Gastrocnemius medialis (tissue), 4 donors: Measurements from ENCODE around the gene RSBN1L.

ENCODE experiments used
- POLR2A ChIP-seq, 2 donors: fragments of 450-650 bp; IDR thresholded peaks; one replicate each; pipeline ENCODE4 v1.6.1; 2017; ENCODE audit warnings: antibody characterized with exemption in 2 of 2, mild to moderate bottlenecking in 2 of 2, moderate library complexity in 2 of 2
- TF ChIP-seq, protein P1 (sequence below), 5 experiments: fragments of 450-650 bp in 3 of 5; fragments of 200-600 bp in 2 of 5; sonication (generic) in 2 of 5; IDR thresholded peaks in 4 of 5; conservative IDR thresholded peaks in 1 of 5; 1 replicate in 4 of 5; 2 replicates in 1 of 5; pipeline ENCODE4 v1.5.1; 2016 to 2019; ENCODE audit warnings: antibody characterized with exemption in 5 of 5, mild to moderate bottlenecking in 3 of 5, moderate library complexity in 3 of 5

DNA sequence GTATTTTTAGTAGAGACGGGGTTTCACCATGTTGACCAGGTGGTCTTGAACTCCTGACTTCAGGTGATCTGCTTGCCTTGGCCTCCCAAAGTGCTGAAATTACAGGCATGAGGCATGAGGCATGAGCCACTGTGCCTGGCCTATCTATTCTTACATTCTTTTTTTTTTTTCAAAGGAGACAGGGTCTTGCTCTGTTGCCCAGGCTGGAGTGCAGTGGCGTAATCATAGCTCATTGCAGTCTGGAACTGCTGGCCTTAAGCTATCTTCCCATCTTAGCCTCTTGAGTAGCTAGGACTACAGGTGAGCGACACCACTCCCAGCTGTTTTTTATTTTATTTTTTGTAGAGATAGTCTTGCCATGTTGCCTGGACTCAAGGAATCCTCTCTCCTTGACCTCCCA lies 20.5 kb downstream of the RSBN1L start:
- TF ChIP-seq, protein P1, sequence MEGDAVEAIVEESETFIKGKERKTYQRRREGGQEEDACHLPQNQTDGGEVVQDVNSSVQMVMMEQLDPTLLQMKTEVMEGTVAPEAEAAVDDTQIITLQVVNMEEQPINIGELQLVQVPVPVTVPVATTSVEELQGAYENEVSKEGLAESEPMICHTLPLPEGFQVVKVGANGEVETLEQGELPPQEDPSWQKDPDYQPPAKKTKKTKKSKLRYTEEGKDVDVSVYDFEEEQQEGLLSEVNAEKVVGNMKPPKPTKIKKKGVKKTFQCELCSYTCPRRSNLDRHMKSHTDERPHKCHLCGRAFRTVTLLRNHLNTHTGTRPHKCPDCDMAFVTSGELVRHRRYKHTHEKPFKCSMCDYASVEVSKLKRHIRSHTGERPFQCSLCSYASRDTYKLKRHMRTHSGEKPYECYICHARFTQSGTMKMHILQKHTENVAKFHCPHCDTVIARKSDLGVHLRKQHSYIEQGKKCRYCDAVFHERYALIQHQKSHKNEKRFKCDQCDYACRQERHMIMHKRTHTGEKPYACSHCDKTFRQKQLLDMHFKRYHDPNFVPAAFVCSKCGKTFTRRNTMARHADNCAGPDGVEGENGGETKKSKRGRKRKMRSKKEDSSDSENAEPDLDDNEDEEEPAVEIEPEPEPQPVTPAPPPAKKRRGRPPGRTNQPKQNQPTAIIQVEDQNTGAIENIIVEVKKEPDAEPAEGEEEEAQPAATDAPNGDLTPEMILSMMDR (IDR thresholded peaks at IDR 0.05 in 4 of 5, conservative IDR thresholded peaks at IDR 0.05 in 1 of 5): no peak
- no peak for TF ChIP-seq POLR2A (IDR thresholded peaks at IDR 0.05)
